ENCODE results near the gene ZNF280B.
"Not testable (repeated sequence)": the region's sequence is repeated elsewhere in the genome, so short reads cannot be mapped to it uniquely, and the experiment has no call there.

ZNF280B gene

GRCh38 chr22:22458387-22458786 lies 50.2 kb downstream of the ZNF280B start:
- Histone ChIP-seq H3K9ac (no peak overlapping the region), H3K4me1 (peaks cover 13% of the 10 kb centered on the region), H3K4me2 (no peak overlapping the region), H3K27me3 (no peaks in the 10 kb centered on the region), H3K9me3 (peaks cover 61% of the 10 kb centered on the region), H3K4me3 (no peak overlapping the region), H3K27ac (no peak overlapping the region), H3K36me3 (no peaks in the 10 kb centered on the region), H4K20me1 (no peaks in the 10 kb centered on the region)
- no peak for TF ChIP-seq Cebpa-rat (IDR thresholded peaks at IDR 0.05)

DNA sequence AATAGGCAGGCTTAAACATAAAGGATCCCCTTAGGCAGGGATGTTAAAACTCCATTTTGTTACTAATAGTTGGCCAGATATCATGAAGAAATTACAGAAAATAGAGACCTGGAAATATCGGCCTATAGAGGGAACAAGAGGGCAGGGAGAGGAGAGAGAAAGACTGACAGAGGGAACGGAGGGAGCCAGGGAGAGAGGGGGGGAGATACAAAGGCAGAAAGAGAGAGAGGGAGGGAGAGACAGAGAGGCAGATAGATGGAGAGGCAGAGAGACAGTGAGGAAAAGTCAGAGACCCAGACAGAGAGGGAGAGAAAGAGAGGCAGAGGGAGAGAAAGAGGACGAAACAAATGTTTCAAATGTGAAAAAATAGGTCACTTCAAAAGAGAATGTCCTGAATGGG lies 53.5 kb downstream of the ZNF280B start:
- H4K20me1 ChIP-seq, result no peaks in the 10 kb centered on the region
- peaks cover 68% of the 10 kb centered on the region for H3K9me3 ChIP-seq
- H3K36me3 ChIP-seq, result no peaks in the 10 kb centered on the region
- no peaks in the 10 kb centered on the region for H3K27me3 ChIP-seq
- H3K9ac ChIP-seq, result no peak overlapping the region
- no peak for TF ChIP-seq Cebpa-rat (IDR thresholded peaks at IDR 0.05)
- H3K4me2 ChIP-seq, result no peak overlapping the region
- H3K27ac ChIP-seq, result no peak overlapping the region
- H3K4me1 ChIP-seq, result peaks cover 6% of the 10 kb centered on the region; the same call in 1 of the 2 replicates
- H3K4me3 ChIP-seq, result no peak overlapping the region

DNA sequence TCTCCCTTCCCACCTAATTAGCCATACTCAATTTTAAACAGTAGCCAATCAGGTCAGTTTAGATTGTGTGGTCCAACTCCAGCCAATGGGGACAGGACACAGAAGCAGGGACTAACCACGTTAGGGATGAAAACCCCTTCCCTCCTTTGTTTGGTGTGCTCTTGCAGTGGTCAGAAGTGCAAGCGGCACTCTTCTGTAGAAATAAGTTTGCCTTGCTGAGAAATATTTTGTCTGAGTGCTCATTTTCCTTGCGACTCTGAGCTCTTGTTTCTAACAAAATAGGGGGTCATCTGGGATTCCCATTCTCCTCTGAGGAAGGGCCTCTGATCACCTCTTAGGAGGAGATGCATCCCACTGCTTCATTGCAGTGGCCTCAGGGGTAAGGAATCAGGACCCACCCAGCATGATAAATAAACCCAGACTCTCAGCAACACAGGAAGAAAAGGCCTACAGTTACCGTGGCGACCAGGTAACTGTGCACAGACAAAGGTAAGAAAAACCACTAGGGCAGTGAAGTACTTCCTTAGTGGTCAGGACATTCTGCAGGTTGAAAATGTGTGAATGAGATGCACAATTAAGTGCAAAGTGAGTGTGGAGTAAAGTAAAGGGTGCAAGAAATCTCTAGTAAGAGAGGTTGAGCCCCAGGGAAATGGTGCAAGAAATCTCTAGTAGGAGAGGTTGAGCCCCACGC lies 55.4 kb downstream of the ZNF280B start:
- Histone ChIP-seq H3K27me3 (no peaks in the 10 kb centered on the region), H3K4me2 (no peak overlapping the region), H3K9ac (no peak overlapping the region), H3K27ac (no peak overlapping the region), H3K4me3 (no peak overlapping the region), H4K20me1 (no peaks in the 10 kb centered on the region), H3K9me3 (peaks cover 49% of the 10 kb centered on the region), H3K36me3 (no peaks in the 10 kb centered on the region), H3K4me1 (peaks cover 6% of the 10 kb centered on the region; the same call in 1 of the 2 replicates)
- no peak for TF ChIP-seq Cebpa-rat (IDR thresholded peaks at IDR 0.05)

DNA sequence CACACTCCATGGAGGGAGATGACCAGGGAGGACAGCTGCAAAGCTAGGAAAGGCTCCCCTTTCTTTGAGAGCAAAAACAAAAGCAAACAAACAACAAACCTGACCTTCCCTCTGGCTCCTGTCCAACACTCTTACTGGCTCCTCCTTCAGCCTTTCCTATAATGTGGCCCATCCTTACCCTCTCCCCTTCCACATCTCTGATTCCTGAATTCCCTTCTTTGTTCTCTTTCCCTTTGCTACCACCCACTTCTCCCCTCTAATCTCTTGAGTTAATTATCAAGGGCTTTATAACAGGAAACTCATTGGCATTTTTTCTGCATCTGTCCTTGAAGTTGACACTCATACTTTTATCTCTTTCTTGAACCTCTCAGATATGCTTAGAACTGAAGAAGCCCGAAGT lies 56.3 kb downstream of the ZNF280B start:
- no peaks in the 10 kb centered on the region for H3K36me3 ChIP-seq
- H3K4me1 ChIP-seq, result peaks cover 6% of the 10 kb centered on the region; the same call in 1 of the 2 replicates
- peaks cover 40% of the 10 kb centered on the region for H3K9me3 ChIP-seq
- no peak overlapping the region for H3K4me2 ChIP-seq
- no peaks in the 10 kb centered on the region for H4K20me1 ChIP-seq
- H3K9ac ChIP-seq, result no peak overlapping the region
- no peaks in the 10 kb centered on the region for H3K27me3 ChIP-seq
- no peak overlapping the region for H3K4me3 ChIP-seq
- no peak for TF ChIP-seq Cebpa-rat (IDR thresholded peaks at IDR 0.05)
- H3K27ac ChIP-seq, result no peak overlapping the region

DNA sequence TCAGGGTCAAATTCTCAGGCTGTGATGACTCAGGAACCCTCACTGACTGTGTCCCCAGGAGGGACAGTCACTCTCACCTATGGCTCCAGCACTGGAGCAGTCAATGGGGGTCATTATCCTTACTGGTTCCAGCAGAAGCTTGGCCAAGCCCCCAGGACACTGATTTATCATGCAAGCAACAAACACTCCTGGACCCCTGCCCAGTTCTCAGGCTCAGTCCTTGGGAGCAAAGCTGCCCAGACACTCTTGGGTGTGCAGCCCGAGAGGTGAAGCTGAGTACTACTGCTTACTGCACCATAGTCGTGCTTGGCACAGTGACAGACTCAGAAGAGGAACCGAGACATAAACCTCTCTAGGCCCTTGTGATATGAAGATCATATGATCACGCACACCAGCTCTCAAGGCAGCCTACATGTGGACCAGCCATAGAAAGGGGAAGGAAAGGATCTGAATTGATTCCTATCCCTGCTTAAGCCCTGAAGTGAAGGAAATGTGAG lies 58.2 kb downstream of the ZNF280B start:
- no peaks in the 10 kb centered on the region for H3K27me3 ChIP-seq
- peaks cover 24% of the 10 kb centered on the region for H3K9me3 ChIP-seq
- no peaks in the 10 kb centered on the region for H4K20me1 ChIP-seq

GRCh38 chr22:22449819-22450218 lies 58.7 kb downstream of the ZNF280B start:
- no peak overlapping the region for H3K4me2 ChIP-seq
- H3K27ac ChIP-seq, result no peak overlapping the region
- H4K20me1 ChIP-seq, result no peaks in the 10 kb centered on the region
- peaks cover 6% of the 10 kb centered on the region; the same call in 1 of the 2 replicates for H3K4me1 ChIP-seq
- no peaks in the 10 kb centered on the region for H3K27me3 ChIP-seq
- no peak for TF ChIP-seq Cebpa-rat (IDR thresholded peaks at IDR 0.05)
- H3K9ac ChIP-seq, result no peak overlapping the region
- H3K9me3 ChIP-seq, result peaks cover 24% of the 10 kb centered on the region
- no peak overlapping the region for H3K4me3 ChIP-seq
- no peaks in the 10 kb centered on the region for H3K36me3 ChIP-seq

More for the DNA sequence above, 58.2 kb downstream of the ZNF280B start:
- no peak overlapping the region for H3K27ac ChIP-seq
- H3K9ac ChIP-seq, result no peak overlapping the region
- peak overlapping the region; percentile 16; the same call in 1 of the 2 replicates for H3K4me2 ChIP-seq
- TF ChIP-seq Cebpa-rat (IDR thresholded peaks at IDR 0.05), result no peak
- H3K36me3 ChIP-seq, result no peaks in the 10 kb centered on the region
- H3K4me1 ChIP-seq, result peaks cover 6% of the 10 kb centered on the region; the same call in 1 of the 2 replicates
- no peak overlapping the region for H3K4me3 ChIP-seq

GRCh38 chr22:22446517-22446916 lies 62.0 kb downstream of the ZNF280B start:
- peaks cover 14% of the 10 kb centered on the region for H3K9me3 ChIP-seq
- H3K9ac ChIP-seq, result no peak overlapping the region
- no peaks in the 10 kb centered on the region for H3K36me3 ChIP-seq
- no peak overlapping the region for H3K4me2 ChIP-seq
- H4K20me1 ChIP-seq, result no peaks in the 10 kb centered on the region
- H3K4me1 ChIP-seq, result peaks cover 6% of the 10 kb centered on the region; the same call in 1 of the 2 replicates
- no peak for TF ChIP-seq Cebpa-rat (IDR thresholded peaks at IDR 0.05)
- H3K4me3 ChIP-seq, result no peak overlapping the region
- no peak overlapping the region for H3K27ac ChIP-seq
- H3K27me3 ChIP-seq, result no peaks in the 10 kb centered on the region

GRCh38 chr22:22444007-22444589 lies 64.4 kb downstream of the ZNF280B start:
- peaks cover 30% of the 10 kb centered on the region for H3K9me3 ChIP-seq
- H3K36me3 ChIP-seq, H3K4me2 ChIP-seq, H3K9ac ChIP-seq, H3K4me3 ChIP-seq, H3K4me1 ChIP-seq, H4K20me1 ChIP-seq, H3K27me3 ChIP-seq, H3K27ac ChIP-seq: not testable (repeated sequence)

DNA sequence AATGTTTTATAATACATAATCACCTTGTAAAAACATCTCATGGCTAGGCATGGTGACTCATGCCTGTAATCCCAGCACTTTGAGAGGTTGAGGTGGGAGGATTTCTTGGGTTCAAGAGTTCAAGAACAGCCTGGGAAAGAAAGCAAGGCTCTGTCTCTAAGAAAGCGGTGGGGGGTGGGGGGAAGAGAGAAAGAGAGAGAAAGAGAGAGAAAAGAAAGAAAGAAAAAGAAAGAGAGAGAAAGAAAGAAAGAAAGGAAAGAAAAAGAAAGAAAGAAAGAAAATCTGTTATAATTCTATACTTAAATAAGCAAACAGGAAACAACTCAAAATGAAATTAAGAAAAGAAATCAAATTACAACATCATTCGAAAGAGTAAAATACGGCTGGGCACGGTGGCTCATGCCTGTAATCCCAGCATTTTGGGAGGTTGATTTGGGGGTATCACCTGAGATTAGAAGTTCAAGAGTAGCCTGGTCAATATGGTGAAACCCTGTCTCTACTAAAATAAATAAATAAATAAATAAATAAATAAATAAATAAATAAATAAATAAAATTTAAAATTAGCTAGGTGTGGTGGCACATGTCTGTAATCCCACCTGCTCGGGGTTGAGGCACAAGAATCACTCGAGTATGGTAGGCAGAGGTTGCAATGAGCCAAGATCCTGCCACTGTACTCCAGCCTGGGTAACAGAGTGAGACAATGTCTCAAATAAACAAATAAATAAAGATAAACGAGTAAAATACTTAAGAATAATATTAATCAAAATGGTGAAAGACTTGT lies 65.4 kb downstream of the ZNF280B start:
- no peak for TF ChIP-seq Cebpa-rat (IDR thresholded peaks at IDR 0.05)
- Histone ChIP-seq H3K27me3 (no peaks in the 10 kb centered on the region), H3K27ac (no peak overlapping the region), H3K9me3 (peaks cover 30% of the 10 kb centered on the region), H3K4me3 (no peak overlapping the region), H3K4me1 (no peaks in the 10 kb centered on the region), H3K36me3 (no peaks in the 10 kb centered on the region), H3K4me2 (no peak overlapping the region), H4K20me1 (no peaks in the 10 kb centered on the region), H3K9ac (no peak overlapping the region)

DNA sequence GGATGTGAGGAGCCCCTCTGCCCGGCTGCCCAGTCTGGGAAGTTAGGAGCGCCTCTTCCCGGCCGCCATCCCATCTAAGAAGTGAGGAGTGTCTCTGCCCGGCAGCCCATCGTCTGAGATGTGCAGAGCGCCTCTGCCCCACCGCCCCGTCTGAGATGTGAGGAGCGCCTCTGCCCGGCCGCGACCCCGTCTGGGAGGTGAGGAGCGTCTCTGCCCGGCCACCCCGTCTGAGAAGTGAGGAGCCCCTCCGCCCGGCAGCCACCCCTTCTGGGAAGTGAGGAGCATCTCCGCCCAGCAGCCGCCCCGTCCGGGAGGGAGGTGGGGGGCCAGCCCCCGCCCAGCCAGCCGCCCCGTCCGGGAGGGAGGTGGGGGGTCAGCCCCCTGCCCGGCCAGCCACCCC lies 66.9 kb downstream of the ZNF280B start:
- not testable (repeated sequence) for H3K27ac ChIP-seq, H4K20me1 ChIP-seq, H3K4me1 ChIP-seq, H3K4me3 ChIP-seq, H3K9ac ChIP-seq, H3K4me2 ChIP-seq, H3K27me3 ChIP-seq, H3K36me3 ChIP-seq
- peaks cover 30% of the 10 kb centered on the region for H3K9me3 ChIP-seq
